GM03348 (cell line): ENCODE measurements around the gene GPR50.

ENCODE experiments used
- DNase-seq: peaks from one replicate; pipeline ENCODE4 v3.0.0; 2012; ENCODE audit warnings: low spot score

GPR50 gene

DNA sequence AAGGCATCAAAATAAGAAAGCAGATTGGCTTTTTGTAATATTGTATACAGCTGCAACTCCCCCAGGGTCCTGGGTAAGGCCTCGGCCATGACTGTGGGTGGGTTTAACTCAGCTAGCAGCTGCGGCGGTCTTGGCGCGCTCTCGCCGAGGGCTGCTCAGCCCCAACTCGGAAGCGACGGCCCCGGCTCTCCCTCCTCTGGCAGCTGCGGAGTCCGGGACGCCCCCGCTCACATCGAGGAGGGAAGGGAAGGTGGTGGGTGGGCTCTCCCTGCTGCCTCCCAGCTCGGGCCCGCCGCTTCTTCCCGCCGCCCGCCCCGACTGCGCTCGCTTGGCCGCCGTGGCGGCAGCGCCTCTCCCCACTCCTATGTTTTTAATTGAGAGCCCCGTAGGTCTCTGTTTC lies 51.2 kb downstream of the GPR50 start:
- no peak for DNase-seq

DNA sequence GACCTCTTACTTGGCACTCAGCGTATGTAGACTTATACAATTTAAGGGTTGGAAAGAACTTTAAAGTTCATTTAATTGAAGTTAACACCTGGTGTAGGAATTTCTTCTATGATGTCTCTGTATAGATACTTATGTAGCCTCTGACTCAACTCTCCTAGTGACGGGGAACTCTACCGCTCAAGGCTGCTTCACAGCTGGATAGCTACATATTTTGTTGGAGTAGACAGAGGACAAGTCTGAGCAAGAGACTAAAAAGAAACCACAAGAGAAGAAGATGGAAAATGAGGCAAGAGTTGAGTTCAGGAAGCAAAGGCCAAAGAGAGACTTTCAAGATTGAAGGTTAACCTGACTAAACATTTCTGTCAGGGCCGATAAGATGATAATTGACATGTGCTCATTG lies 52.6 kb downstream of the GPR50 start:
- DNase-seq: no peak
